Midbrain (tissue), 1 donor: ENCODE data around the gene CAVIN4.

Experiments used
- DNase-seq: peaks from one replicate; lab custom pipeline; 2025; lab: John Stamatoyannopoulos, UW

The CAVIN4 gene

GRCh38 chr9:100590481-100590880 lies 12.6 kb downstream of the CAVIN4 start:
- DNase-seq, result no peak

- no peak for DNase-seq
Observed at GRCh38 chr9:100591139-100591538, 13.3 kb downstream of the CAVIN4 start.

- DNase-seq, result no peak
Observed at GRCh38 chr9:100591639-100592412, 13.9 kb downstream of the CAVIN4 start.

- DNase-seq, result peak; percentile 88
Observed at GRCh38 chr9:100595391-100596199, 17.7 kb downstream of the CAVIN4 start.

- DNase-seq, result no peak
Observed at GRCh38 chr9:100597236-100597635, 19.4 kb downstream of the CAVIN4 start.

GRCh38 chr9:100598641-100599145 lies 20.8 kb downstream of the CAVIN4 start:
- DNase-seq, result peak; percentile 87

GRCh38 chr9:100600521-100601079 lies 22.7 kb downstream of the CAVIN4 start:
- DNase-seq, result no peak

- DNase-seq, result peak; percentile 38
Observed at GRCh38 chr9:100601216-100601615, 23.3 kb downstream of the CAVIN4 start.

- peak; percentile 54 for DNase-seq
Observed at GRCh38 chr9:100602342-100602801, 24.5 kb downstream of the CAVIN4 start.

- no peak for DNase-seq
Observed at GRCh38 chr9:100605405-100605804, 27.5 kb downstream of the CAVIN4 start.

- no peak for DNase-seq
Observed at GRCh38 chr9:100619194-100619593, 41.3 kb downstream of the CAVIN4 start.

- DNase-seq, result no peak
Observed at GRCh38 chr9:100619665-100620064, 41.8 kb downstream of the CAVIN4 start.

GRCh38 chr9:100623969-100624368 lies 46.1 kb downstream of the CAVIN4 start:
- no peak for DNase-seq

- no peak for DNase-seq
Observed at GRCh38 chr9:100626949-100627348, 49.1 kb downstream of the CAVIN4 start.

- no peak for DNase-seq
Observed at GRCh38 chr9:100637787-100638186, 59.9 kb downstream of the CAVIN4 start.
